Loucy (cell line): ENCODE results near the gene ASPSCR1.

ENCODE experiments used
- CTCF ChIP-seq: fragments of 200-600 bp; sonication (generic); conservative IDR thresholded peaks from 2 replicates; pipeline ENCODE4 v1.5.1; 2014; ENCODE audit warnings: mild to moderate bottlenecking, antibody characterized with exemption, low read length
- EZH2phosphoT487 ChIP-seq: fragments of 200-600 bp; IDR thresholded peaks from 2 replicates; pipeline ENCODE4 v1.6.1; 2018; ENCODE audit warnings: antibody characterized with exemption, mild to moderate bottlenecking, moderate library complexity, borderline replicate concordance

DNA sequence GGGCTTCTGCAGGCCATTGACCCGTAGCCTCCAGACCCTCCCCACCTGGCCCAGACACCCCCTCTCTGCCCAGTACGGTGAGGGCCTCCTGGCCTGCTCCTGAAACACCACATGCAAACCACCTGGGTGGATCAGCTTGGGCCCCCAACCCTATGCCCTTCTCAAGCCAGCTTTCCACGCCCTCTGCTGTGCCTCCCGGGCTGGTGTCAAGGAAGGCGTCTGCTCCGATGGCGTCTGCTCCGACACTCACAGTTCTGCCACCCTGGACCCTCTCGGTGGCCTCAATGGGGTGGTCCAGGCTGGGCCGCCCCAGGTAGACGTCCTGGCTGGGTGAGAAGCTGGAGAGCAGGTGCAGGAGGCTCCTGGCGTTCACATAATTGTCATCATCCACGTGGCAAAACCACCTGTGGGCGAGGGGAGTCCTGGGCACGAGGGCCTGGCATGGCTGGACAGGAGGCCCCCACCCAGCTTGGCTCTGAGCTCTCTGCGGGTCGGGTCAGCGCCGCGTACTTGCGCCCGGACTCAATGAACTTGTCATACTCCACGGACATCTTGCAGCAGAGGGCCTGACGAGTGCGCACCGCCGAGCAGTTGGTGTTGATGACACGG, 72.8 kb downstream of the ASPSCR1 start:
- TF ChIP-seq EZH2phosphoT487 (no peak), CTCF (no peak)
